ENCODE measurements around the gene ANKRD27.
"Not testable (repeated sequence)": the region's sequence is repeated elsewhere in the genome, so short reads cannot be mapped to it uniquely, and the experiment has no call there.

The ANKRD27 gene

DNA sequence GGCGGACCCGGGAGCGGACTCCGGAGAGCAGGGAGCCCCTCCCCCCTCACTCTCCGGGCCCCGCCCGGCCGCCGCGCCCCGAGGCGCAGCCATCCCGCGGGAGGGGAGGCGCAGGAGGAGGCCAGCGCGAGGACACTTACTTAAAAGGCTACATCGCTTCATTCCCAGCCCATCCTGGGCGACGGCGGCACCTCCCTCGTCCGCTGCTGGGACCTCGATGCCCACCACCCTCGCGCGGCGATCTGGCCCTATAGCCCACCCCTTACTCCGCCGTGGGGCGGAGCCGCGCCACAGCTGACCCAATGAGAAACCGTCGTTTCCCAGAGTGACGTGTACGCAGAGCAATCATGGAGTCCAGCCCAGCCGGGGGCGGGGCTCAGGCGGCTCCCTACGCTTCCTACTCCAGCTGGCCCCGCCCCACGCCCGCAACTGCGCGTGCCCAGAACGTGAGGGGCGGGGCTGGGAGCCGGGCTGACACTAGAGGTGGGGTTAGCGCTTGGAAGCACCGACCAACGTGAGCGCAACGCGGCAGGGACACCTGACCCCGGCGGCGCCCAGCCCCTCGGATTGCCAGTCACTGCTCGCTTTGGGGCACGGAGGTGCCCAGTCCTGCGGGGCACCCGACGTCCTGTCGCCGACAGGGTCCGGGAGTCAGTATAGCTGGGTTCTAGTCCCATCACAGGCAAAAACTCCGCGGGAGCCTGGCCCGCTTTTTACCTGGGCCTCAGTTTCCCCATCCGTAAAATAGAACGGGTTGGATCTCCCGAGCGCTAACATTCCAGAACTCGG lies at the start of gene ANKRD27:
Gene ANKRD27, minus strand, starts transcription at position 250 of the 789 bp plus-strand sequence. CDS start 16,165 bp downstream, outside the sequence.
- DNase-seq (ENCODE audit: low read depth in 3 of 3) = peak; percentile 95 to 97 (median 96)

DNA sequence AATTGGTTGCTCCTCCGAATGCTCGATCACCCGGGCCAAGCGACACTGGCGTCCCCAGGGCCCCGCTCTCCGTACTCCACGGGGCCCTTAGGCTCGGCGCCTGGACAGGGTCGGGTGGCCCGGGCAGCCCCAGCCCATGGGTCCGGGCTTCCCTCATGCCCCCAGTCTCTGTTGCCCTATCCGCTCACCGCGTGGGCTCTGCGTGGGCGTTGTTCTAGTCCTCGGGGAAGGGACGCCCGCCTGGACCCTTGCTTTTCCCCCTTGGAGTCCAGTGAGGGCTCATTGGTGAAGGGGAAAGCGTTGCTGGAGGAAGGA lies 45.9 kb upstream of the ANKRD27 start:
- DNase-seq (ENCODE audit: low read depth in 3 of 3) = no peak

DNA sequence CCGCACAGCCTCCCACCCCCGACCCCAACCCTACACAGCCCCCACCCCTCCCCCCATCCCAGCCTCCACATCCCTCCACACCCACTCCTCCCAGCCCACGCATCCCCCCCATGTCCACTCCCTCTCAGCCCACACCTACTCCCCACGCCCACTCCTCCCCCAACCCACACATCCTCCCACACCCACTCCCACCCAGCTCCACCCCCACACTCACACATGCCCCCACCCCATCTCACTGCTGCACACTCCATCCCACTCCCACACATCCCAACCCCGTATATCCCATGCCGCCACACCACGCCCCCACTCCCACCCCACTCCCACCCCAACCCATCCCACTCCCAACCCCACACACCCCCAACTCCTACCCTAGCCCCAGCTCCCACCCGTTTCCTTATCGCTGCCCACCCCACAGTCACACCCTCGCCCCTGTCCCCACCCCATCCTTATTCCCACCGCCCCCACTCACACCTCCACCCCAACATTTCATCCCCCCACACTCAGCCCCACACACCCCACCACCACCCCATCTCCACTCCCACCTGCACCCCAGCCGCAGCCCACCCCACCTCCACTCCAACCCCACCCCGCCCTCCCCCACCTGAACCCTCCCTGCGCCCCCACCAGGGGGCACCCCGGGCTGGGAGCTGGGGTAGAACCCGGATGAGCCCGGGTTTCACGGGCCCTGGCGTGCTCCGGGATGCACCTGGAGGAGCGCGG lies 45.4 kb upstream of the ANKRD27 start:
- no peak for DNase-seq (ENCODE audit: low read depth in 3 of 3)

DNA sequence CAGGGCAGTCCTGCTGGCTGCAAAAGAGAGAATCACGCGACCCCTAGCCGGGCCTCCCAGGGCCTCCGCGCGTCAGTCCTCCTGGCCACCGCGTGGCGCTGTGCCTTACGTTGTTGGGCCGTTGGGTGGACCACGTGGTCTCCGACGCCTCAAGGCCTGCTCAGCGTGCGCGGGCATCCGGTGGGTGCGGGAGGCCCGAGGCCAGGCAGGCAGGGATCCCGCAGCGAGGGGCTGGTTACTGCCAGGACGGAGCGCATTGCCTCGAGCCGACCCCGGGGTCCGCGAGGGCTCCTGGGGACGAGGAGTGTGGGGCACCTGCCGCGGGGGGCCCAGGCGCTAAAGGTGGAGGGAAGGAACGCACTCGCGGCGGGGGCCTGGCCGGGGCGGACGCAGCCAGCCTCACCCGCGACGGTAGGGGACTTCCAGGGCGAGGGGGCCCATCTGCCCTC lies 44.7 kb upstream of the ANKRD27 start, which contains the start of gene TDRD12:
Gene TDRD12, plus strand, starts transcription at position 157 of the 449 bp plus-strand sequence. CDS start 306 bp downstream, outside the sequence.
- no peak for DNase-seq (ENCODE audit: low read depth in 3 of 3)

DNA sequence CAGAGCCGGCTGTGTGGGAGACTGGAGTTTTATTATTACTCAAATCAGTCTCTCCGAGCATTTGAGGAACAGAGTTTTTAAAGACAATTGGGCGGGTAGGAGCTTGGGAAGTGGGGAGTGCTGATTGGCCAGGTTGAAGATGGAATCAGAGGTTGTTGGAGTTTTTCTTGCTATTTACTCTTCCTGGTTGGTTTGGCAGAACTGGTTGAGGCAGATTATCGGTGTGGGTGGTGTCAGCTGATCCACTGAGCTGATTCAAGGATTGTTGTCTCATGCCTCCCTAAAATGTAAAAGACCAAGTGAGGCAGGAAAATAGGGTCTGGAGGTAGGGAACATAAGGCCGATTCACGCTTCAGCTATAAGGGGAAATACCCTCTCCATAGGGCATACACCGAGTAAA lies 43.3 kb upstream of the ANKRD27 start:
- no peak for DNase-seq (ENCODE audit: low read depth in 3 of 3)

DNA sequence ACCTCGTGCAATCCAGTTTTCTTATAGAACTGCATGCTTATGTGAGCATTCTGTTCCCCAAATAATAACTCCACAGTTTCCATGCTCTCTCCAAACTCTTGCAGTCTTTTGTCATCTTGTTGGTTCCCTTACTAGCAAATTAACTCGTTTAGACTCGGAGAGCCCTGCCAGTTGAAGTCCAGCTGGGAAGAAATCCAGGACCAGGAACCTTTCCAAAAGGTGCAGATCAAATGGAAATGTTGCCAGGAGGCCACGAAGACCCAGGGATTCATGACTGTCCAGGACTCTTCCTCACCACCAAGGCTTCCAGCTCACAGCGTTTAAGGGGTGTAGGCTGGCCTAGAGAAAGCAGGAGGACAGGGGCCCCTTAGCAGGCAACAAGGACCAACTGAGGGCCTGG lies 42.5 kb upstream of the ANKRD27 start:
- no peak for DNase-seq (ENCODE audit: low read depth in 3 of 3)

DNA sequence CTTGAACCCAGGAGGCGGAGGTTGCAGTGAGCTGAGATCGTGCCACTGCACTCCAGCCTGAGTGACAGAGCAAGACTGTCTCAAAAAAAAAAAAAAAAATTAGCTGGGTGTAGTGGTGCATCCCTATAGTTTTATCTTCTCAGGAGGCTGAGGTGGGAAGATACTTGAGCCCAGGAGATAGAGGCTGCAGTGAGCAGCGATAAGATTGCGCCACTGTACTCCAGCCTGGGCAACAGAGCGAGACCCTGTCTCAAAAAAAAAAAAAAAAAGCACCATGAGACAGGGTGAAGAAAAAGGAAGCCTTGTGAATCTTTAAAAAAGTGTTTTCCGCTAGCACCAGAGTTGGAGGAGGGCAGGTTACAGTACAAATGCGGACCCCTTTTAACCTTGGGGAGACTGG lies 41.2 kb upstream of the ANKRD27 start:
- not testable (repeated sequence) for DNase-seq (ENCODE audit: low read depth in 3 of 3)

DNA sequence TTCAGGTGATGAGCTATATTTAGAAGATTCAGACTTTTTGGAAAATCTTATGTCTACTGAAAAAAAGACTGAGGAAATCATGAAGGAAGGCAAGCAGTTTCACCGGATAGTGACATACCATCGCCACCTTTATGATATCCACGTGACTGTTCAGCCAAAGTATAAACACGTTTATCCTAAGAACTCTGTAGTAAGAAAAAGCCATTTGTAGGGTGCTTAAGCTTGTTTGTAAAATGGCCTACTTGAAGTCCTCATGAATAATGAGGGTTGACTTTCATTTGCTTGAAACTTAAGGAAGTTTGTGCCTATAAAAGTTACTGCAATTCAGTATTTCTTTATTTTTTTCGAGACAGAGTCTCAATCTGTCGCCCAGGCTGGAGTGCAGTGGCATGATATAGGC lies 36.8 kb upstream of the ANKRD27 start:
- no peak for DNase-seq (ENCODE audit: low read depth in 3 of 3)

DNA sequence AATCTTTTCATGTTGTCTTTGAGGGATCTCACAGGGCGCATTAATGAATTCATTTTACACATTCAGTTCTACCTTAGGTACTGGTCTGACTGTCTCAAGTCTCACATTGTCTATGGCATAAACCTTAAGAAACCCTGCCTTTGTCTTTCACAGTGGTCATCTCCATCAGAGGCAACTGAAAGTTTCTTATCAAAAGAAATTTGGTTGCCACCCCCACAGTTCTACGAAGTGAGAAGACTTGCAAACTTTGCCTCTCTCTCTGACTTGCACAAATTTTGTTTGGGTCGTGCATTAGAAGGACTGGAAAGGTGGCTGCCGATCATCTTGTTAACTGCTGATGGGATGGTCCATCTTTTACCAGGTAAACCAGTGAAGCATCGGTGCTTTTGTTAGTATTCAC lies 34.1 kb upstream of the ANKRD27 start:
- no peak for DNase-seq (ENCODE audit: low read depth in 3 of 3)

DNA sequence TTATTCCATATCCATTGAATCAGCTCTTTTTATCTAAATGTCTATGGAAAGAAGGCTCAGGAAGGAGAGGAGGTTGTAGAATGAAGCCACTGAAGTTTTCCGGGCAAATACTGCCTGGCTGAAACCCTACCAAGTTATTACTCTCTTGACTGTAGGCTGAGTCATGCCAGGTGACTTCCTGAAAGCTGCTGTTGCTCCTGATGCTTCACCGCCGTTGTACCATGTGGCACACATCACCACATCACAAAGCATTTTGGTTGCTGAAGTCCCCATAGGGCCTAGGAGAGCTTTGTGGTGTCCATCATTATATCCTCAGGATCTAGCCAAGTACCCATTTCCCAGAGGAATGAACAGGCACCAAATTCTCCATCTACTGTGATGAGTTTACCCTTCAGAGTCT lies 33.5 kb upstream of the ANKRD27 start:
- DNase-seq (ENCODE audit: low read depth in 3 of 3) = no peak

DNA sequence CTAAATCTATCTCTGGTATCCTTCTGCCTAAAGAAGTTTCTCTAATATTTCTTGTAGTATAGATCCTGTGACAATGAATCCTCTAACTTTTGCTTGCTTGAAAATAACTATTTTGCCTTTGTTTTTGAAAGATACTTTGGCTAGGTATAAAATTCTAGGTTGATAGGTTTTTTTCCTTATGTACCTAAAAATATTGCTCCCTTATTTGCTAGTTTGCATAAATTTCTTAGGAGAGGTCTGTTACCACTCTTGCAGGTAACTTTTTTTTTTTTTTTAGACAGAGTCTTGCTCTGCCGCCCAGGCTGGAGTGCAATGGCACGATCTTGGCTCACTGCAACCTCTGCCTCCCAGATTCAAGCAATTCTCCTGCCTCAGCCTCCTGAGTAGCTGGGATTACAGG lies 29.0 kb upstream of the ANKRD27 start:
- DNase-seq (ENCODE audit: low read depth in 3 of 3) = not testable (repeated sequence)

DNA sequence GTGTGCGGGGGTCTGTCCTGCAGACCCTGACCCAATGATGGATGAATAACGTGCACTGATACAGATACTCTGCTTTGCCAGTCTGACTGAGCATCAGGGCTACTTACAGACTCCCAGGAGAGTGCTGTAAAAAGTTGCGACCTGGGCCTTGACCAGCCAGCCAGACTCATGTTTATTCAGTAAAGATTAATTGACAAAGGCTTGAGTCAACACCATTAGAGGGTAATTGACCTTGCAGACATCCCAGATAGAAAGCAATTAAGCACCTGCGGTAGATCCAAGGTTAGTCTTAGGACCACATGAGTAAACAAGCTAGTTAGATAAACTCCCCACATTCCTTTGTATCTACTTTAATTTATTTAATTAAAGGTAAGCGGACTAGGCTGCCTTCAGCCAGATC lies 27.0 kb upstream of the ANKRD27 start:
- no peak for DNase-seq (ENCODE audit: low read depth in 3 of 3)

DNA sequence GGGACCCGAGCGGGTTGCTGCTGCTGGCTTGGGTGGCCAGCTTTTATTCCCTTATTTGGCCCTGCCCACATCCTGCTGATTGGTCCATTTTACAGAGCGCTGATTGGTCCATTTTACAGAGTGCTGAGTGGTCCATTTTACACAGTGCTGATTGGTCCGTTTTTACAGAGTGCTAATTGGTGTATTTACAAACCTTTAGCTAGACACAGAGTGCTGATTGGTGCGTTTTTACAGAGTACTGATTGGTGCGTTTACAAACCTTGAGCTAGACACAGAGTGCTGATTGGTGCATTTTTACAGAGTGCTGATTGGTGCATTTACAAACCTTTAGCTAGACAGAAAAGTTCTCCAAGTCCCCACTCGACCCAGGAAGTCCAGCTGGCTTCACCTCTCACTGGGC lies 25.1 kb upstream of the ANKRD27 start:
- DNase-seq (ENCODE audit: low read depth in 3 of 3) = not testable (repeated sequence)

DNA sequence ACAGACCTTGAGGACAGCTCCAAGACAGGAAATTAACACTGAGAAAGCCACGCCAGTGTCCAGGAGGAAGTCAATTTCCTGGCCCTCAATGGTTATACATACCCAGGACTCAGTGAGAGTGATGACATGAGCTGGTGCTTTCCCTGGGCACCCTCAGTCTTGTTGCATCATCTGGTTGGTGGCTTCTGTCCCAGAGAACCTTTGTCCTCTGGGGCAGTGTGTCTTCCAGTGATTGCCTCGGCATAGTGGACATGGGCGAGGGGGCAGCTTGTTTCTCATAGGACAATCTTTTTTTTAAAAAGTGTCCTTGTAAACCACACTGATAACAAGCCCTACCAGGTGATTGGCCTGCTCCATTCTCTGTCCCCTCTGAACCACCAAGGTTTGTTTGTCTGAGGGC lies 21.8 kb upstream of the ANKRD27 start:
- not testable (repeated sequence) for DNase-seq (ENCODE audit: low read depth in 3 of 3)

DNA sequence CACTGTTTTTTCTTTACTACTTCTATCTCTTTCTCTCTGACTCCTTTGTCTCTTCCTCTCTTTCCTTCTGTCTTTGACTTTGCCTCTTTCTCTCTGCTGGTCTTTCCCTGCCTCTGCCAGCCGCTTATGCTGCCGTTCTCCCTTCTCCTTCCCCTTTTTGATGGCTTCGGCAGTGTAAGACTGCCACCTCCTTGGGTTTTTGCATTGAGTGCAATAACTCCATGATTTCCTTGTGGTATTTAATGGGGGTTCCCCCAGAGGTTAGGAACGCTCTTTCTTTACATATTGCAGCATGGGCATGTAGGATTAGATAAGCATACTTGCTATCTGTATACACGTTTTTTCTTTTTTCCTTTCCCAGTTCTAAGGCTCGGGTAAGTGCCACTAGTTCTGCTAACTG lies 20.5 kb upstream of the ANKRD27 start:
- not testable (repeated sequence) for DNase-seq (ENCODE audit: low read depth in 3 of 3)

DNA sequence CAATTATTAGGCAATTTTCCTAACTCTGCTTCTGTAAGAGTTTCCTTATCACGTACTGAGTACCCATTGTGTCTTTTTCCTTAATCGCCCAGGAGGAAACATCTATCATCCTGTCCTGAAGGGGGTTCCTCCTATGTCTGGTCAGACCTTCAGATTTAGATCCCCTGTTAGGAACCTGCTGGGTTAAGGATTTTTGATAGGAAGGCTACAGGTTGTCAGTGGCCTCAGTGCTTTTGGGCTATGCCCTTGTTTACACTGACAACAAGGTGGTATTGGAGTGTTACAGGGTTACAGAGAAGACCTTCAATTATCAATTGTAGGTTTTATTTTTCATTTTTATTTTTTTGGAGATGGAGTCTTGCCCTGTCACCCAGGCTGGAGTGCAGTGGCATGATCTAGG lies 19.9 kb upstream of the ANKRD27 start:
- DNase-seq (ENCODE audit: low read depth in 3 of 3) = not testable (repeated sequence)

DNA sequence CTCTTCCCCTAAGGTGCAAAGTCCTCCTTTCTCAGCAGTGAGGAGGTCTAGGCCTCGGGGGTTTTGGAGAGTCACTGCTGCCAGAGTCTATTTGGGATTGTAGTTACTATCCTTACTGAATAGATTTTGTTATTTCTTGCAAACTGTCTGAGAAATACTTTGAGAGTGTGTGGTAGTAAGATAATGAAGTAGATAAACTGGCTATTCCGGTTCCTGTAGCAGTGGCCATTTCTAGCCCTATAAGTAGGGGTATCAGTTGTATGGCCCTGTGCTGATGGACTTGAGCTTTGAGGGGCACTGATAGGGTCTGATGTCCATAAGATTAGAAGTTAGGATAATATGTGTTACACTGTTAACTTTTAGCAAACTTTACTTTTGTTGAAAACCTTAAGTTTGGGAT lies 19.3 kb upstream of the ANKRD27 start:
- DNase-seq (ENCODE audit: low read depth in 3 of 3) = not testable (repeated sequence)

DNA sequence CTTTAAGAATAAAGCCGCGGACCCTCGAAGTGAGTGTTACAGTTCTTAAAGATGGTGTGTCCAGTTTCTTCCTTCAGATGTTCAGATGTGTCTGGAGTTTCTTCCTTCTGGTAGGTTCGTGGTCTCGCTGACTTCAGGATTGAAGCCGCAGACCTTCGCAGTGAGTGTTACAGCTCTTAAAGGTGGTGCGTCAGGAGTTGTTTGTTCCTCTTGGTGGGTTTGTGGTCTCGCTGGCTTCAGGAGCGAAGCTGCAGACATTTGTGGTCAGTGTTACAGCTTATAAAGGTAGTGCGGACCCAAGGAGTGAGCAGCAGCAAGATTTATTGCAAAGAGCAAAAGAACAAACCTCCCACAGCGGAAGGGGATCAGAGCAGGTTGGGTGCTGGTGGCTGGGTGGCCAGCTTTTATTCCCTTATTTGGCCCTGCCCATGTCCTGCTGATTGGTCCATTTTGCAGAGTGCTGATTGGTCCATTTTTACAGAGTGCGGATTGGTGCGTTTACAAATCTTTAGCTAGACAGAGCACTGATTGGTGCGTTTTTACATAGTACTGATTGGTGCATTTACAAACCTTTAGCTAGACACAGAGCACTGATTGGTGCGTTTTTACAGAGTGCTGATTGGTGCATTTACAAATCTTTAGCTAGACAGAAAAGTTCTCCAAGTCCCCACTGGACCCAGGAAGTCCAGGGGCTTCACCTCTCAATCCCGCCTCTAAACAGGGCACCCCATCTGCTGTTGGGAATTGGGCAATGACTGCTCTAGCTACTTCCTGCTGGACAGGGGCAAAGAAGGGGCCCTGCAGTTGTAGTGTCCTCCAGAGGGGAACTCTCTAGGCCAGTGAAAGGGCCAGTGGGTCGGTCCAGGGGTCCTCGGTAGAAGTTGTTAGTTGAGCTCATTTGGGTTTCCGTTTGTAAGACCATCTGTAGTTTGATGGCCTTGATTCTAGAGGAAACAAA lies 18.4 kb upstream of the ANKRD27 start:
- peak in 1 of 3 donors; percentile 28 for DNase-seq (ENCODE audit: low read depth in 3 of 3)

DNA sequence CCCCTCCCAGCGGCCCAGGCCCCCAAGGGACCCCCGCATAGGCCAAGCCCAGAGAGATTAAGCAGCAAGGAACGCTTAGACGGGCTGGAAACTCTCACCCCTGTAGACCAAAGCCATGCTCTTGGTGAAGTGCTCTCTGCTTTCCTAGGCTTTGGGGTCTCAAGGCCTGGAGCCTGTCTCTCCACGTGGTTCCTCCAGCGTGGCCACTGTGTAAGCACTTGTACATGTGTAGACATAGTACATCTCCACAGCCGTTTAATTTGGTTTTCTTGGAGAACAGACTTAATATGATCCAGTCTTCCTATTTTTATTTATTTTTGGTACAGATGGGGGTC lies 17.7 kb upstream of the ANKRD27 start:
- no peak for DNase-seq (ENCODE audit: low read depth in 3 of 3)

DNA sequence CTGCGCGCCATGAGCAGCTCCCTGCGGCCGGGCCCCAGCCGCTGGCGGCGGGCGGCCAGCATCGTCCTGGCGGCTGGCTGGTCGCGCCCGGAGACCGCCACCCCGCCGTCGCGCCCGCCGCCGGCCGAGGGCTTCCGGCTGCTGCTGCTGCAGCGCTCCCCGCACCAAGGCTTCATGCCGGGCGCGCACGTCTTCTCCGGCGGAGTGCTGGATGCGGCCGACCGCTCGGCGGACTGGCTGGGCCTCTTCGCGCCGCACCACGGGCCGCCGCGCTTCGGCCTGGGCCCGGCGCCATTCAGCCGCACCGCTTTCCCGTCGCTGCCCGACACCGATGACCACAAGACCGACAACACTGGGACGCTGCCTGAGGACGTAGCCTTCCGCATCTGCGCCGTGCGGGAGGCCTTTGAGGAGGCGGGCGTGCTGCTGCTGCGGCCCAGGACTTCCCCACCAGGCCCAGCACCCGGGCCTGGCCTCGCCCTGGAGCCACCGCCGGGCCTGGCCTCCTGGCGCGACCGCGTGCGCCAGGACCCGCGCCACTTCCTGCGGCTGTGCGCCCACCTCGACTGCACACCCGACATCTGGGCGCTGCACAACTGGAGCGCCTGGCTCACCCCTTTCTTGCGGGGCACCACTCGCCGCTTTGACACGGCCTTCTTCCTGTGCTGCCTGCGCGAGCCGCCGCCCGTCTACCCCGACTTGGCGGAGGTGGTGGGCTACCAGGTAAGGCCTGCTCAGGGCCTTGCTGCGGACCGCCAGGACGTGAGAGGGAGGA lies 17.2 kb upstream of the ANKRD27 start:
- DNase-seq (ENCODE audit: low read depth in 3 of 3) = peak in 1 of 3 donors; percentile 48

DNA sequence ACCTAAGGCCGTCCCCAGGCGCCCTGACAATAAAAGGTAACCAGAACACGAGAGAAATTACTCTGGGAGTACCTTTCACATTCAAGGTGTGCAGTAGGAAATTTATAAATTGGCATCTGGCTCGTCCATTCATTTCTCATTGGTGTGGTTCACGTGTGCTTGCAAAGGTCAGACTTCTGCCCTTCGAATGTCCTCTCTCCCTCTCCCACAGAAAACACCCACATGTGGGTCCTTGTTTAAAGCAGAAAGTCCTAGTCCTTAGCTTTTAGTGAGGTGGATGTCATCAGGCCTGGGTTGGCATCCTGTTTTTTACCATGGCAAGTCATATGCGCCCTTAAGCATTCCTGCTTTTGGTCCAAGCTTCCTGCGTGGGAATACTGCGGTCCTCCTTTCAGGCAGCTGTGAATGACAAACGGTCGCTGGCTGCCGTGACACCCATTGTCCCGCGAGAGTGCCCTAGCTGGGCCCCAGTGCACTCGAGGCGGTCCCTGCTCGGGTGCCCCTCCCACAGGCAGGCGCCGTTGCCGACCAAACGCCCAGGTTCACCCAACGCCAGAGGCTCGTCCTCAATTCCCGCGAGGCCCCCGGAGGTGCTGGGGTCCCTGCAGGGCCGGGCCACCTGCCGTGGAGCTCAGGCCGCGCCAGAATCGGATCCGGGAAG lies 16.4 kb upstream of the ANKRD27 start, which contains the start of gene NUDT19:
Gene NUDT19, plus strand, starts transcription at position 531 of the 661 bp plus-strand sequence. CDS start 140 bp downstream, outside the sequence.
- DNase-seq (ENCODE audit: low read depth in 3 of 3) = peak; percentile 68 to 82 (median 79)

Measured in stimulated activated CD4-positive, alpha-beta T cell treated with anti-CD3 and anti-CD28 coated beads, TNF-alpha, amount 100 ng/mL, for 48 hours (primary cell).